GM21737 (cell line): ENCODE data around the gene FAM90A1.
"Not testable (repeated sequence)": the region's sequence is repeated elsewhere in the genome, so short reads cannot be mapped to it uniquely, and the experiment has no call there.

ENCODE experiments used
- ATAC-seq: cut with Tn5 transposase; IDR thresholded peaks from one replicate; pipeline ENCODE4 v1.9.1; 2021; ENCODE audit warnings: mild to moderate bottlenecking, moderate library complexity; ENCODE audit not compliant: unreplicated experiment

Gene FAM90A1

GRCh38 chr12:8179989-8180585, 47.3 kb downstream of the FAM90A1 start:
- ATAC-seq, result not testable (repeated sequence)

DNA sequence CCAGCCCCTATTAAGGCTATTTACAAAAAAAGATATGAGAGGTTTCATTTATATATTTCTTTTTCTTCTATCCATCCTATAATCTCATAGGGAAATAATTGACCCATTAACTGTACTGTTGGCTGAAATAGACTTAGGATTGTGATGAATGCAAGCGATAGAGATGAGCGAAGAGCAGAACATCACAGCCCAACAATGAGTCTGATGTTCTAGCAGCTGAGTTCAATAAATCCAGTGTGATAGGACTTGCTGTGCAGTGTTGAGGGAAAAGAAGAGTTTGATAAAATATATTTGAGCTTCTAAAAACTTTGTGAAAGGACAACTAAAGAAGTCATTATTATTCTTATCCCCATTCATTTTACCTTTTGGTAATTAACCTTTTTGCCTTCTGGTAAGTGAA, 54.5 kb downstream of the FAM90A1 start:
- not testable (repeated sequence) for ATAC-seq
